DLD1 (cell line): ENCODE measurements around the gene NKAIN4.
"Not testable (repeated sequence)": the region's sequence is repeated elsewhere in the genome, so short reads cannot be mapped to it uniquely, and the experiment has no call there.

Experiments used
- in situ Hi-C: cut with HindIII; loops from 2 replicates; pipeline ENCODE4 v1.10.0; 2017; ENCODE audit warnings: low sequenced_read_pairs

NKAIN4 gene

GRCh38 chr20:63261060-63261794, 7.0 kb upstream of the NKAIN4 start:
- in situ Hi-C loops: no loop called here

- in situ Hi-C loops: no loop called here
Observed at GRCh38 chr20:63260521-63260920, 6.3 kb upstream of the NKAIN4 start.

- in situ Hi-C loops: no loop called here
Observed at GRCh38 chr20:63259734-63260460, 5.6 kb upstream of the NKAIN4 start.

- in situ Hi-C loops: no loop called here
Observed at GRCh38 chr20:63258781-63259180, 4.5 kb upstream of the NKAIN4 start.

- in situ Hi-C loops: no loop called here
Observed at GRCh38 chr20:63257629-63258028, 3.4 kb upstream of the NKAIN4 start.

GRCh38 chr20:63256954-63257353, 2.7 kb upstream of the NKAIN4 start:
- in situ Hi-C loops: no loop called here

- in situ Hi-C loops: no loop called here
Observed at GRCh38 chr20:63255931-63256704, 1.9 kb upstream of the NKAIN4 start.

- in situ Hi-C loops: no loop called here
Observed at GRCh38 chr20:63254606-63255384, 532 bp upstream of the NKAIN4 start.

- in situ Hi-C loops: no loop called here
Observed at GRCh38 chr20:63253438-63254231, 628 bp downstream of the NKAIN4 start.

GRCh38 chr20:63253065-63253437, 1.2 kb downstream of the NKAIN4 start:
- in situ Hi-C loops: no loop called here

GRCh38 chr20:63252284-63252711, 2.0 kb downstream of the NKAIN4 start:
- in situ Hi-C loops: no loop called here

GRCh38 chr20:63251350-63251749, 2.9 kb downstream of the NKAIN4 start:
- in situ Hi-C loops: not testable (repeated sequence)

GRCh38 chr20:63249891-63250290, 4.4 kb downstream of the NKAIN4 start:
- in situ Hi-C loops: no loop called here

GRCh38 chr20:63248835-63249591, 5.2 kb downstream of the NKAIN4 start:
- in situ Hi-C loops: no loop called here

- in situ Hi-C loops: no loop called here
Observed at GRCh38 chr20:63247671-63248228, 6.5 kb downstream of the NKAIN4 start.

- in situ Hi-C loops: no loop called here
Observed at GRCh38 chr20:63246490-63247288, 7.6 kb downstream of the NKAIN4 start.

- in situ Hi-C loops: no loop called here
Observed at GRCh38 chr20:63244468-63244867, 9.8 kb downstream of the NKAIN4 start.

- in situ Hi-C loops: no loop called here
Observed at GRCh38 chr20:63243604-63244247, 10.5 kb downstream of the NKAIN4 start.
